Measurements from ENCODE around the gene CRCP. TPM values are rescaled to one million over a fixed set of nuclear protein-coding genes. Genes with fewer than 3 reads are reported as not detected.
A peak's percentile ranks its signal among the peaks of the same experiment; 100 is the strongest.

CRCP gene
- total RNA-seq, 1 donor from 2014 or later, result 27.0 TPM

- H3K27ac Mint-ChIP-seq, result no peak overlapping the region
- H3K4me1 Mint-ChIP-seq, result no peaks in the 10 kb centered on the region
- no peak overlapping the region for H3K4me3 Mint-ChIP-seq
- DNase-seq (ENCODE audit: low spot score in 2 of 2, unreplicated experiment in 2 of 2), result no peak
- H3K36me3 Mint-ChIP-seq, result no peaks in the 10 kb centered on the region
- no peaks in the 10 kb centered on the region for H3K27me3 Mint-ChIP-seq (ENCODE audit: low read depth)
- no peak for TF ChIP-seq CTCF (IDR thresholded peaks at IDR 0.05; ENCODE audit: unreplicated experiment)
- no peaks in the 10 kb centered on the region for H3K9me3 Mint-ChIP-seq
These were observed 25.5 kb upstream of the CRCP start for GRCh38 chr7:66088861-66089838.

GRCh38 chr7:66092654-66093053 lies 22.0 kb upstream of the CRCP start:
- Mint-ChIP-seq H3K36me3 (no peaks in the 10 kb centered on the region), H3K4me1 (no peaks in the 10 kb centered on the region), H3K9me3 (no peaks in the 10 kb centered on the region), H3K27ac (no peak overlapping the region), H3K27me3 (ENCODE audit: low read depth) (no peaks in the 10 kb centered on the region), H3K4me3 (no peak overlapping the region)
- TF ChIP-seq CTCF (IDR thresholded peaks at IDR 0.05; ENCODE audit: unreplicated experiment), result no peak
- DNase-seq (ENCODE audit: low spot score in 2 of 2, unreplicated experiment in 2 of 2), result no peak

GRCh38 chr7:66095010-66095409 lies 19.6 kb upstream of the CRCP start:
- Mint-ChIP-seq H3K4me1 (peaks cover 5% of the 10 kb centered on the region), H3K27ac (no peak overlapping the region), H3K4me3 (no peak overlapping the region), H3K36me3 (no peaks in the 10 kb centered on the region), H3K27me3 (ENCODE audit: low read depth) (no peaks in the 10 kb centered on the region), H3K9me3 (no peaks in the 10 kb centered on the region)
- no peak for DNase-seq (ENCODE audit: low spot score in 2 of 2, unreplicated experiment in 2 of 2)
- TF ChIP-seq CTCF (IDR thresholded peaks at IDR 0.05; ENCODE audit: unreplicated experiment), result no peak

GRCh38 chr7:66099232-66099550 lies 15.5 kb upstream of the CRCP start:
- no peak for TF ChIP-seq CTCF (IDR thresholded peaks at IDR 0.05; ENCODE audit: unreplicated experiment)
- no peak for DNase-seq (ENCODE audit: low spot score in 2 of 2, unreplicated experiment in 2 of 2)
- H3K27ac Mint-ChIP-seq, result no peak overlapping the region
- no peaks in the 10 kb centered on the region for H3K36me3 Mint-ChIP-seq
- no peaks in the 10 kb centered on the region for H3K27me3 Mint-ChIP-seq (ENCODE audit: low read depth)
- H3K4me3 Mint-ChIP-seq, result no peak overlapping the region
- peaks cover 8% of the 10 kb centered on the region for H3K4me1 Mint-ChIP-seq
- H3K9me3 Mint-ChIP-seq, result no peaks in the 10 kb centered on the region

- Mint-ChIP-seq H3K27me3 (ENCODE audit: low read depth) (no peaks in the 10 kb centered on the region), H3K27ac (peak overlapping the region; percentile 91), H3K9me3 (no peaks in the 10 kb centered on the region), H3K36me3 (no peaks in the 10 kb centered on the region), H3K4me1 (peaks cover 8% of the 10 kb centered on the region), H3K4me3 (peak overlapping the region; percentile 65)
- DNase-seq (ENCODE audit: low spot score in 2 of 2, unreplicated experiment in 2 of 2), result peak in 1 of 2 experiments; percentile 47
- no peak for TF ChIP-seq CTCF (IDR thresholded peaks at IDR 0.05; ENCODE audit: unreplicated experiment)
These were observed 14.9 kb upstream of the CRCP start for GRCh38 chr7:66099551-66100407.
